Mesothelial cell of epicardium (in vitro differentiated cells): Measurements from ENCODE around the gene SMYD4. TPM values are rescaled to one million over a fixed set of nuclear protein-coding genes. Genes with fewer than 3 reads are reported as not detected.

Source experiments
- DNase-seq, 2 experiments: peaks; one replicate each; pipeline ENCODE4 v3.0.0; 2021; ENCODE audit warnings: low spot score in 2 of 2; ENCODE audit not compliant: unreplicated experiment in 2 of 2
- H3K27ac Mint-ChIP-seq: 2 replicates; pipeline ENCODE4 v1.8.0; 2021; ENCODE audit warnings: mixed read lengths
- H3K27me3 Mint-ChIP-seq: 2 replicates; pipeline ENCODE4 v1.8.0; 2021; ENCODE audit warnings: low read depth, mixed read lengths
- H3K36me3 Mint-ChIP-seq: 2 replicates; pipeline ENCODE4 v1.8.0; 2021; ENCODE audit warnings: mixed read lengths
- H3K4me1 Mint-ChIP-seq: 2 replicates; pipeline ENCODE4 v1.8.0; 2021; ENCODE audit warnings: mixed read lengths
- H3K4me3 Mint-ChIP-seq: 2 replicates; pipeline ENCODE4 v1.8.0; 2021; ENCODE audit warnings: mild to moderate bottlenecking, moderate library complexity, mixed read lengths
- H3K9me3 Mint-ChIP-seq: 2 replicates; pipeline ENCODE4 v1.8.0; 2021; ENCODE audit warnings: mixed read lengths
- CTCF ChIP-seq: fragments of 200-600 bp; sonication (generic); IDR thresholded peaks from one replicate; pipeline ENCODE4 v1.5.0; 2021; ENCODE audit warnings: antibody characterized with exemption; ENCODE audit not compliant: unreplicated experiment
- total RNA-seq: library from RNA; stranded (reverse); gene quantifications from 3 replicates; pipeline ENCODE4 v1.2.1, GENCODE V29; 2021

The SMYD4 gene
- total RNA-seq, 1 donor from 2014 or later: 24.9 TPM

- no peaks in the 10 kb centered on the region for H3K27me3 Mint-ChIP-seq
- no peak overlapping the region for H3K4me3 Mint-ChIP-seq
- TF ChIP-seq CTCF: no peak
- peaks cover 14% of the 10 kb centered on the region for H3K4me1 Mint-ChIP-seq
- peaks cover 19% of the 10 kb centered on the region for H3K36me3 Mint-ChIP-seq
- DNase-seq: no peak
- H3K9me3 Mint-ChIP-seq: no peaks in the 10 kb centered on the region
- peak overlapping the region; percentile 62 for H3K27ac Mint-ChIP-seq
These were observed 32.4 kb downstream of the SMYD4 start for GRCh38 chr17:1797323-1797722.

DNA sequence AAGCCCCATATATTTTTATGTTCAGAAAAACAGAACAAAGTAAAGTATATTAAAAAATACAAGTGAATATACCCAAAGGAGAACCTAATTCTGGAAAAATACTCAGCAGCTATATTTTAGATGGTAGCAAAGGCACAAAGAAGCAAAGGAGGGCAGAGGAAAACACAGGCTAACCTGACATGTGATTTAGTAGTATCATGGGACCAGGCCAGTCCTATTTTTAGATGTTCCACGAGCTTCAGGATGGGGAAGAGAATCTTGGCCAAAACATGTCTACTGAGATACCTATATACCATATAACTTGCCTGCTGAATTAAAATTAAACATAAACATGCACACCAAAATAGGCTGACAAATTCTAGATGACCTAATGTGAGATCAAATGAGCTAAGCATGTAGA is 32.9 kb downstream of the SMYD4 start:
- Mint-ChIP-seq H3K4me3 (no peak overlapping the region), H3K9me3 (no peaks in the 10 kb centered on the region), H3K36me3 (peaks cover 19% of the 10 kb centered on the region), H3K4me1 (peaks cover 14% of the 10 kb centered on the region), H3K27ac (peak overlapping the region; percentile 32), H3K27me3 (no peaks in the 10 kb centered on the region)
- no peak for TF ChIP-seq CTCF
- no peak for DNase-seq

GRCh38 chr17:1793447-1793806 is 36.3 kb downstream of the SMYD4 start:
- Mint-ChIP-seq H3K4me3 (no peak overlapping the region), H3K9me3 (no peaks in the 10 kb centered on the region), H3K36me3 (peaks cover 12% of the 10 kb centered on the region), H3K27ac (peak overlapping the region; percentile 43), H3K27me3 (no peaks in the 10 kb centered on the region), H3K4me1 (peaks cover 17% of the 10 kb centered on the region)
- TF ChIP-seq CTCF: no peak
- no peak for DNase-seq

- Mint-ChIP-seq H3K36me3 (peaks cover 12% of the 10 kb centered on the region), H3K9me3 (no peaks in the 10 kb centered on the region), H3K4me1 (peaks cover 17% of the 10 kb centered on the region), H3K27ac (peak overlapping the region; percentile 77), H3K27me3 (no peaks in the 10 kb centered on the region), H3K4me3 (no peak overlapping the region)
- TF ChIP-seq CTCF: no peak
- no peak for DNase-seq
These were observed 36.9 kb downstream of the SMYD4 start for GRCh38 chr17:1792495-1793446.

- Mint-ChIP-seq H3K4me1 (peaks cover 14% of the 10 kb centered on the region), H3K27ac (no peak overlapping the region), H3K9me3 (no peaks in the 10 kb centered on the region), H3K4me3 (no peak overlapping the region), H3K36me3 (peaks cover 19% of the 10 kb centered on the region), H3K27me3 (no peaks in the 10 kb centered on the region)
- no peak for TF ChIP-seq CTCF
- DNase-seq: no peak
These were observed 39.8 kb downstream of the SMYD4 start for GRCh38 chr17:1789936-1790335.
